ENCODE measurements around the gene GOLGA1. TPM values are rescaled to one million over a fixed set of nuclear protein-coding genes. Genes with fewer than 3 reads are reported as not detected.
A peak's percentile ranks its signal among the peaks of the same experiment; 100 is the strongest.

The GOLGA1 gene
- total and polyA plus RNA-seq, 2 of the 13 experiments (the other 11 are each of a cell fraction or from before 2014, with no cell fraction given), result 12.7 to 15.9 TPM

- TF ChIP-seq MAZ (IDR thresholded peaks at IDR 0.05; ENCODE audit: borderline replicate concordance, low read depth, low read length) (no peak; the same call in 1 of the 2 replicates), MAZ (CRISPR knock-in tag; IDR thresholded peaks at IDR 0.05; ENCODE audit: low read depth) (no peak), ZBTB44 (CRISPR knock-in tag; IDR thresholded peaks at IDR 0.05) (no peak), ZNF780A (CRISPR knock-in tag; IDR thresholded peaks at IDR 0.05) (no peak), ZNF468 (CRISPR knock-in tag; IDR thresholded peaks at IDR 0.05) (no peak), ZFY (CRISPR knock-in tag; IDR thresholded peaks at IDR 0.05) (peak; percentile 48; the same call in 1 of the 2 replicates), SATB2 (CRISPR knock-in tag; IDR thresholded peaks at IDR 0.05) (no peak), THAP7 (CRISPR knock-in tag; IDR thresholded peaks at IDR 0.05) (0 out of 2 replicates have a peak, but pooled peaks have one; percentile 26), ARID3A (IDR thresholded peaks at IDR 0.05; ENCODE audit: low read depth, low read length) (0 out of 2 replicates have a peak, but pooled peaks have one; percentile 12), ZNF230 (CRISPR knock-in tag; IDR thresholded peaks at IDR 0.05) (no peak), ETV5 (CRISPR knock-in tag; IDR thresholded peaks at IDR 0.05; ENCODE audit: borderline replicate concordance) (peak; percentile 45), ZBTB3 (CRISPR knock-in tag; IDR thresholded peaks at IDR 0.05; ENCODE audit: borderline replicate concordance, low read depth) (no peak), FOXO4 (CRISPR knock-in tag; conservative IDR thresholded peaks at IDR 0.05) (no peak), SSRP1 (CRISPR knock-in tag; IDR thresholded peaks at IDR 0.05) (no peak; the same call in 1 of the 2 replicates), ZFP36 (IDR thresholded peaks at IDR 0.05; ENCODE audit: borderline replicate concordance, low read depth, low read length, partially characterized antibody) (no peak), IKZF5 (CRISPR knock-in tag; IDR thresholded peaks at IDR 0.05) (peak; percentile 48; the same call in 1 of the 2 replicates), NR2F1 (CRISPR knock-in tag; IDR thresholded peaks at IDR 0.05) (peak in 1 of 2 experiments; percentile 24; a peak in 1 of 4 replicates), ZNF143 (CRISPR knock-in tag; IDR thresholded peaks at IDR 0.05) (0 out of 2 replicates have a peak, but pooled peaks have one; percentile 17), TAF15 (IDR thresholded peaks at IDR 0.05; ENCODE audit: low read depth, low read length, poor library complexity, severe bottlenecking) (no peak), ZNF512 (CRISPR knock-in tag; IDR thresholded peaks at IDR 0.05) (no peak)
Observed at GRCh38 chr9:124852829-124853531, 87.9 kb downstream of the GOLGA1 start, which contains the start of gene WDR38 (continued).

Data from HepG2 (cell line).